GM19467 (cell line): Measurements from ENCODE around the gene DAPK2.
"Not testable (repeated sequence)": the region's sequence is repeated elsewhere in the genome, so short reads cannot be mapped to it uniquely, and the experiment has no call there.

ENCODE experiments used
- ATAC-seq: cut with Tn5 transposase; IDR thresholded peaks from one replicate; pipeline ENCODE4 v1.9.1; 2021; ENCODE audit warnings: mild to moderate bottlenecking, moderate library complexity; ENCODE audit not compliant: unreplicated experiment

The DAPK2 gene

DNA sequence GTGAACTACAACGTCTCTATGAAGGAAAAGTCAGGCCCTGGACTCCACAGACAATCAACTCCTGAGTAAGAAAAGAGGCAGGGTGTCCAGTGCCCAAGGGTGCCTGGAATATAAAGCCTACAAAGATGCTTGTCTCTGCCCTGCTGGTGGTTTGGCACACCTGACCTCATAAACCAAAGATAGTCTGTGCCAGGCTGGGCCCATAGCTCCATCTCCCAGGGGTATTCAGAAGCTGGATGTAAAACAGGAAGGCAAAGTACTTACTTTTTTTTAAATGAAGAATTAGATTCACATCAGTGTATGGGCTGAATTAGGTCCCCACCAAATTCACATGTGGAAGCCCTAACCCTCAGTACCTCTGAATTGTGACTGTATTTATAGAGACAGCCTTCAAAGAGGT is 146.0 kb downstream of the DAPK2 start:
- ATAC-seq = no peak

- ATAC-seq = not testable (repeated sequence)
Observed at GRCh38 chr15:63899606-63900005, 146.7 kb downstream of the DAPK2 start.

DNA sequence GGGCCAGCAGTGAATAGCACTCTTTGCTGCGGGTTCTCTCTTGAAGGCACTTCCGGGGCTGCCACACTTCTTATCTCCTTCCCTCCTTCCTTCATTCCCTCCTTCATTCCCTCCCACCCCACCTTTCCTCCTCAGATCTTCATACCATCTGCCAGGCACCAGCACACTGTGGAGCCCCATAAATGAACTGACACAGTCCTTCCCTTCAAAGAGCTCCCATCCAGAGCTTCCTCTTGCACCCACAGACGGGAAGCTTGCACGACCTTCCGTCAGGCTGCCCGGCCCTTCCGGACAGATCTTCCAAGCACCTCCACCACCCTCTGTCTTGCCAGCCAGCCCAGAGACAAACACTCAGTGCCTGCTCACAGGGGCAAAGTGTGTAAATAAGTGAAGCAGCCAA is 147.1 kb downstream of the DAPK2 start:
- no peak for ATAC-seq

DNA sequence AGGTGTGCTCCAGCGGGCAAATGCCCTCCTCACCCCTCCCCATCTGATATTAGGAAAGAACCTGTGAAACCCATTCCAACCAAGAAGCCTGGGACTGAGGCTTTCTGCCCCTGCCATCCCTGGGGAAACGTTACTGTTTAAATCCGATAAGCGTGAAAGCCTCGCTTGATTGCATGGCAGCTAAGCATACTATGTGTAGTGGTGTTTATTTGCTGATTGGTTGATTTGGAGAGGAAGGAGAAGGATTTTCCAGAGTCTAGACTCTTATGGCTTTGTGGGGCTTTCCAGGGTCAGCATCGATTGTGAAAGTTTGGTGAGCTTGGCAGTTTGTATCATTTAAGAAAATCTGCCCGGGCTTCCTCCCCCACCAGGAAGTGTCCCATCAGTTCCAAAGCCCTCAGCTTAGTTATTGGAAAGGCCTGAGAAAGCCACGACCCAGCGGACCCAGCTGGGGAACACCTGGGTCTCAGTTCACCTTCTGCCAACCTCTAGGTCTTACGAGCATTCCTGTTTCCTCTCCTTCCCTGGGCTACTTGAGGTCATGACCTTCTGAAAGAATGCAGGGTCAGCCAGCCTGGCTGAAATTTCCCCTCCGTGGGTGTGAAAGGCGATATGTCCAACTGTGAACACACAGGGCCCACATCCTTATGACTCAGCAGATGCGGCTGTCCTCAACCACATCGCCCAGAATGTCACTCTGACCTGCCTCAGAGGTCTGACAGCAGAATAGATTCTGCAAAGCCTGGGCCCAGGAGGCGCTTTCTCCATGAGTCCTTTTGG is 149.8 kb downstream of the DAPK2 start:
- ATAC-seq = peak; percentile 68

DNA sequence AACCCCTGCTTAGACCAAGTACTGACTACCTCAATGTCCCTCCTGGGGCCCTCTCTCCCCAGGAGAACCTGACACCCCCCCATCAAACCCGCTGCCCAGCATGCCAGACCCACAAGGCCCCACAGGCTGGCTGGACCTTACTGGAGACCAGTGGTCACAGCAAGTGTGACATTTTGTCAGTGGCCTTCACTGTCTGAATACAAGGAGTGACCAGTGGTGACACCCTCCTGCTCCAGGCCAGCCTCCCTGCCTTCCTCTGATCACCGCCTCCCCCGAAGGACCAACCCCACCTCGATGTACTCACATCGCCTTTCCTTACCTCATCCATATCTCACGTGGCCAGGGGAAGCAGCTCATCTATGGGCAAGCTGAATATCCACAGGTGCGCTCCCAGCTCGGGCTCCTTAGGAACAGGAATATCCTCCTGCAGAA is 150.5 kb downstream of the DAPK2 start:
- ATAC-seq = no peak

- ATAC-seq = no peak
Observed at GRCh38 chr15:63895194-63895593, 151.1 kb downstream of the DAPK2 start.

DNA sequence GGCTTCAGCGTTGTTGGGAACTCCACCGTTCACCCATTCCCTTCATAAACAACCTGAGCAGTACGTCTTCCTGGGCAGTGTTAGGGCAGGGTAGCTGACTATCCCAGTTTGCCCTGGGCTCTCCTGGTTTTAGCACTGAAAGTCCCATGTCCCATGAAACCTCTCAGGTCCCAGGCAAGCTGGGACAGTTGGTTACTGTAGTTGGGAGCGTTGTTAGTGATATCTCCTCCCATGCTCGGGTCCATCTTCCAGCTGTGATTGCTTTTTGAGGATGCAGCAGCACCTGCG is 151.7 kb downstream of the DAPK2 start:
- no peak for ATAC-seq

GRCh38 chr15:63893866-63894661 is 152.2 kb downstream of the DAPK2 start:
- no peak for ATAC-seq

DNA sequence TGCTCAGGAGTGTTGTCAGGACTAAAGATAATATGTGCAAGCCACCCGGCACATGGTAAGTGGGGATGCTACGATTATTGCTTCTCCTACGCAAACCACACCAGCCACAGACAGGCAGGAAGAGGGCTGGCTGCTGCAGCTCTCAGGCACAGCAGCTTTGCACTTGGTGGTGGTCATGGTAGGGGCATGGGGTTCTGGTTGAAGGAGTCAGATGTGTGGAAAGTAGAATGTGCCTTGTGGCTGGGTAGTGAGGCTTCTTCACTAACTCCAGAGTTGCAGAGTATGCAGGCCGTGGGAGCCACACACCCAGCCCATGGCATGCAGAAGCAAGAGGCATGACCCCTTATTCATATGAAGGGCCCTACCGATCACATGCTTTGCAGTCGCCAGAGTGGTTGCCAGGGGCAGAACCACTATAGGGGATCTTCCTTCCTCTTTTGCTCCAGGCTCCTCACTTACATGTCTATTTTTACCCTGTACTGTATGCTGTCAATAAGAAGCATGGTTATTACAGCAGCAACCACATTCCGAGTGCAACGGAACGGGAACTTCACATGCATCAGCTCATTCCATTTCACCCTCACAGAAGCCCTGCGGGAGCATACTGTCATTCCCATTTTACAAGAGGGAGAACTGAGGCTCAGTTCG is 153.4 kb downstream of the DAPK2 start:
- ATAC-seq = no peak

DNA sequence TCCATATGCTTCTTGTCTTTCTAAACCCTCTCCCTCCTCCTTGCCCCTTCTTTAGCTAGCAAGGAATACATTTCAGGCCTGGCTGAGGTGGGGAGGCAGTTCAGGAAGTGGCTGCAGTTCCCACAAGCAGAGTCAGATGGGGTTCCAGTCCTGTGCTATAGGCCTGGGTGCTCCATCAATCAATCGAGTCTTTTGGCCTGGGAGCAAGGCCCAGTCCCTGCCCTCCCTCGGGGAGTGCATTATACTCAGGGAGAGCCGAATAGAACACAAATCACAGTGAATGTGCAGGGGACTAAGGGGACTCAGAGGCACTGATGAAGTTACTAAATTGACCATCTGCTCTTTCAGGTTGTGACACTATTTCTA is 154.5 kb downstream of the DAPK2 start:
- no peak for ATAC-seq

GRCh38 chr15:63891079-63891767 is 155.1 kb downstream of the DAPK2 start:
- ATAC-seq = no peak

DNA sequence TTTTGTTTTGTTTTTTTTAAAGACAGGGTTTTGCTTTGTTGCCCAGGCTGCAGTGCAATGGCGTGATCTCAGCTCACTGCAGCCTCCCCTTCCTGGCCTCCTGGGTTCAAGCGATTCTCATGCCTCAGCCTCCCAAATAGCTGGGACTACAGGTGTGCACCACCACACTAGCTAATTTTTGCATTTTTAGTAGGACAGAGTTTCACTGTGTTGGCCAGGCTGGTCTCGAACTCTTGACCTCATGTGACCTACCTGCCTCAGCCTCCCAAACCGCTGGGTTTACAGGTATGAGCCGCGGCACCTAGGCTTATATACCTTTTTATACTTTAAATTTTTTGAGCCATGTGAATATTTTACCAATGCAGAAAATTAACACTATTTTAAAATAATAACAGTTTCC is 155.7 kb downstream of the DAPK2 start:
- ATAC-seq = no peak

DNA sequence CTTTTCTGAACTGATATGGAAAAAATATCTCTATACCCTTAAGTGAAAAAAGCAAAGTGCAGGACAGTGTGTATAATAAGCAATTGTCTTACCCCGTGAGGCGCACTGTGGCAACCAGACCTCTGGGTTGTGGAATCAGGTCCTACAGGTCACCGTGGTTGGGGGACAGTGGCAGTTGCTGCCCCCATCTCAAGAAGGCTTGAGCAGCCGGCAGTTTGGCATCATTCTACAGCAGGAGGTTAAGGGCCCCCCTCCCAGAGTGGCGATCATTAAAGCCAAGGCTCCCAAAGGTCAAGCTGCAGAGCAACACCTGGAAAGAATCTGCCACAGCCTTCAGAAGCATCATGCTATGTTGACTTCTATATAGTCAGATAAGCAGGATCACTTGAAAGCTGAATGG is 156.5 kb downstream of the DAPK2 start:
- no peak for ATAC-seq

DNA sequence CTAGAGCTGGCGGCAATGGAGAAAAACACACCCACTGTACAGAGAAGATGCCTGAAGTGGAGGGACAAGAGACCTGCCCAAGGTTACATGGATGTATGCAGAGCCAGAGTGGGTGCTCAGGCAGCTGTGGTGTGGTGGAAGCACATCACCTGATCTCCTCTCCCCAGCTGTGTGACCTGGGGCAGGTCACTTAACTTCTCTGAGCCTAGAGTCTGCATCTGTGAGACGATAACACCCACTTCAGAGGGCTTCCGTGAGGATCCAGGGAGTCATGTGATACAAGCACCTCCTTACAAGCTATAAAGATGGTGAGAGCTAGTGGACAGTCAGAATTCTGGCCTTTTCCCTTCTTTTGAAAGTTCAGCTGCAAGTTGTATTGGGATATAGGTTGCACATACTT is 157.5 kb downstream of the DAPK2 start:
- no peak for ATAC-seq

- no peak for ATAC-seq
Observed at GRCh38 chr15:63888146-63888545, 158.1 kb downstream of the DAPK2 start.

DNA sequence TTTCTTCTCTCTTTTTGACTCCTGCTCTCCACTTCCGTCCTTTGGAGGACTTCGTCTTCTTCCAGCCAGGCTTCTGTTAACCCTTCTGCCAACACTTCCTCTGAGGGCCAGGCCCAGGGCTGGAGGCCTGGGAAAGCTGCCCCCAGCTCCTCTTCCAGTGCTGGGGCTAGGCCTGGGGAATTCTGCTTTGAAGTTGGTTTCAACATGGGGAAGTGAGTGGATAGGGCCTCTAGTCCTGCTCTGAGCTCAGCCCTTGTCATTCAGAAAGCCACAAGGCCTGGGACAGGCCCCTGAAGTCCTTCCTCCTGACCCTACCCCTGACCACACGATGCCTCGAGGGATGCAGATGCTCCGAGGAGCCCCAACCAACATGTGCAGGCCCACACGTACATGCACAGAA is 158.7 kb downstream of the DAPK2 start:
- ATAC-seq = no peak

DNA sequence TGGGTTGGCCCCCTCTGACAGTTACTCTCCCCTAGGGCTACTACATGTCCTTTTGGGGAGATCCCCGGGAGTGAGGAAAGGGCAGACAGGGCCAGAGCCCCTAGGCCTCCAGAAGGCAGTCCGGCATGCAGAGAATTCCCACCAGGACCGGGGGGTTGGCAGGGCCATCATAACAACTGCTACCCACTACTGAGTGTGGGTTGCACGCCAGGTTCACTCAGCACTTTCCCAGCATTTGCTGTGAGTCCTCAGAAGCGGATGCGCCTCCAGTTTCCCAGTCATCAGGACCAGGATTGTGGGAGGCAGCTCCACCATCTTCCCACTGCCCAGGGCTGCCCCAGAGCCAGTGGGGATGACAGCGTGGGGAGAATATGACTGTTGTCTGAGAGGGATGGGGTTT is 161.3 kb downstream of the DAPK2 start:
- ATAC-seq = no peak

GRCh38 chr15:63881431-63881830 is 164.9 kb downstream of the DAPK2 start:
- no peak for ATAC-seq

GRCh38 chr15:63880744-63881143 is 165.5 kb downstream of the DAPK2 start:
- ATAC-seq = no peak

DNA sequence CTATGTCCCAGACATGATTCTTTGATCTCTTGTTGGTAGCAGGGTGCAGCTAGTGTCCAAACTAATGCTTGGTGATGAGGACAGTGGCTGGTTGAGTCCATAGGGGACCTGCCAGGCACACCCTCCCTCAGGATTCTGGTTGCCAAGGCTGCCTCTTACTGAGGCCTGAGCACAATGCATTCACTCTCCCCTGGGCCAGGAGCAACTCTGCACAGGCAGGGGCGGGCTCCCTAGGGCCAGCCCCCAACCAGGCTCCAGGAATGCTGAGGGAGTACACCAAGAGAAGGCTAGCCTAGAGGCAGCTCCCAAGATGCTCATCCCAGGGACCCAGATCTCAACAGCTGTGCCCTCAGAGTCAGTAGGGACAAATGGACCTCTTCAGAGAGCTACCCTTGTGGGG is 166.3 kb downstream of the DAPK2 start:
- no peak for ATAC-seq

DNA sequence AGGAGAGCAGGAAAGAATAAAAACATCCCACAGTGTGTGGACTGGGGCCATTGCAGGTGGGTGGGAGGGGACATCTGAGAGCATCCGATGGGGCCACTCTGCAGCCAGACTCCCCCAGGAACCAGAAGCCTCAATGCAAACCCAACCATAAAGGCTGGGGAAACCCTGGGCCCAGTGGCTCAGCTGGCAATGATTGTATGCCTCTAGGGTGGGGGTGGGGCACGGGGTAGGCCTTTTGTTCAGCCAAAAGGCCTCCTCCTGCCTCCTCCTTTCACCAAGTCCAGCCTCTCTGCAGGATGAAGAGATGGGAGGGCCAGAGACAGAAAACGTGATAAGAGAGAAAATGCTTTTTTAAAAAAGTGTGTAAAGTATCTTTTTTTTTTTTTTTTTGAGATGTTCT is 167.1 kb downstream of the DAPK2 start:
- ATAC-seq = no peak
